GM12878 (cell line): ENCODE measurements around the gene FGF12. TPM values are rescaled to one million over a fixed set of nuclear protein-coding genes. Genes with fewer than 3 reads are reported as not detected.

Source experiments
- ATAC-seq: fragments of 200-7000 bp; cut with Tn5 transposase; 3 replicates; pipeline ENCODE4 v1.9.1; 2020; ENCODE audit warnings: mild to moderate bottlenecking, moderate library complexity
- BruUV-seq: library from RNA; stranded (reverse); fragments of 400-500 nt; replicated peaks from 2 replicates; lab custom pipeline; 2021; lab: Mats Ljungman, UMichigan
- CTCF ChIA-PET: fragments of 300-600 bp; sonication (Branson Sonifier 250); formaldehyde crosslinking; extraction: SDS; loops from one replicate; lab custom pipeline; 2021; ENCODE audit warnings: inconsistent platforms; lab: Yijun Ruan, JAX
- POLR2A ChIA-PET: fragments of 350-600 bp; formaldehyde crosslinking; extraction: SDS; loops from one replicate; lab custom pipeline; 2021; ENCODE audit warnings: inconsistent platforms; lab: Charles Lee
- RAD21 ChIA-PET: fragments of 300-600 bp; sonication (Branson Sonifier 250); formaldehyde crosslinking; loops from one replicate; lab custom pipeline; 2023; ENCODE audit warnings: antibody characterized with exemption; ENCODE audit not compliant: unreplicated experiment; lab: Charles Lee
- SMC1A ChIA-PET: fragments of 300-600 bp; sonication (Branson Sonifier 250); formaldehyde crosslinking; loops from one replicate; lab custom pipeline; 2023; ENCODE audit not compliant: unreplicated experiment, uncharacterized antibody; lab: Charles Lee
- DNase-seq: peaks from one replicate; pipeline ENCODE4 v3.0.0-alpha.2; 2011; ENCODE audit warnings: low read depth, low spot score
- FAIRE-seq: peaks from 3 replicates; lab custom pipeline; 2011; peaks lifted over from hg19 to GRCh38; lab: Jason Lieb, UNC
- H2AFZ ChIP-seq: 2 replicates; pipeline ENCODE4 v1.6.0; 2011; ENCODE audit warnings: low read depth, low read length, control low read depth; ENCODE audit not compliant: control insufficient read depth
- H3K27ac ChIP-seq: 2 replicates; pipeline ENCODE4 v1.5.1; 2011; ENCODE audit warnings: control low read depth; ENCODE audit not compliant: control insufficient read depth, insufficient read depth
- H3K27me3 ChIP-seq, 2 experiments: replicated peaks in 1 of 2; 2 replicates each; pipeline versions ENCODE4 v1.6.0 to v1.6.1; 2011; ENCODE audit warnings: low read length in 1 of 2; ENCODE audit not compliant: control insufficient read depth in 2 of 2, insufficient read depth in 2 of 2
- H3K36me3 ChIP-seq, 2 experiments: 2 replicates each; pipeline ENCODE4 v1.5.1; 2011; ENCODE audit warnings: low read length in 1 of 2; ENCODE audit not compliant: control insufficient read depth in 2 of 2, insufficient read depth in 2 of 2
- H3K4me1 ChIP-seq: 2 replicates; pipeline ENCODE4 v1.6.1; 2011; ENCODE audit warnings: mild to moderate bottlenecking, low read length, moderate library complexity, mixed read lengths; ENCODE audit not compliant: control insufficient read depth, insufficient read depth
- H3K4me2 ChIP-seq: 2 replicates; pipeline ENCODE4 v1.6.0; 2011; ENCODE audit warnings: control low read depth; ENCODE audit not compliant: control insufficient read depth, insufficient read depth
- H3K4me3 ChIP-seq: fragments of 200-600 bp; sonication (generic); 2 replicates; pipeline ENCODE4 v1.5.1; 2016
- H3K79me2 ChIP-seq: 2 replicates; pipeline ENCODE4 v1.6.0; 2011; ENCODE audit warnings: low read length; ENCODE audit not compliant: control insufficient read depth, insufficient read depth
- H3K9ac ChIP-seq: 2 replicates; pipeline ENCODE4 v1.8.0; 2011; ENCODE audit warnings: low read length, control low read depth, mixed read lengths; ENCODE audit not compliant: control insufficient read depth, insufficient read depth
- H3K9me3 ChIP-seq: replicated peaks from 3 replicates; pipeline ENCODE4 v1.5.1; 2011; ENCODE audit warnings: mild to moderate bottlenecking, low read length; ENCODE audit not compliant: control insufficient read depth, insufficient read depth
- H4K20me1 ChIP-seq: 2 replicates; pipeline ENCODE4 v1.6.0; 2011; ENCODE audit not compliant: control insufficient read depth, insufficient read depth
- ATF7 ChIP-seq: fragments of 450-650 bp; IDR thresholded peaks from 2 replicates; pipeline ENCODE4 v1.6.1; 2016; ENCODE audit warnings: low read depth, mild to moderate bottlenecking
- BCL3 ChIP-seq: IDR thresholded peaks from 2 replicates; pipeline ENCODE4 v1.6.1; 2011; ENCODE audit warnings: borderline replicate concordance, low read depth, mild to moderate bottlenecking, moderate library complexity, low read length; ENCODE audit not compliant: insufficient read depth, poor library complexity, severe bottlenecking
- CHD1 ChIP-seq: IDR thresholded peaks from 2 replicates; pipeline ENCODE4 v1.6.1; 2012; ENCODE audit warnings: low read depth, low read length, improper control_type of control experiment
- FOS ChIP-seq: IDR thresholded peaks from 3 replicates; pipeline ENCODE4 v1.6.1; 2011; ENCODE audit warnings: borderline replicate concordance; ENCODE audit not compliant: insufficient read length; ENCODE audit errors: extremely low read depth
- FOXK2 ChIP-seq: fragments of 450-650 bp; IDR thresholded peaks from 2 replicates; pipeline ENCODE4 v1.6.1; 2017; ENCODE audit warnings: mild to moderate bottlenecking, moderate library complexity
- GATAD2B ChIP-seq: fragments of 450-650 bp; conservative IDR thresholded peaks from 2 replicates; pipeline ENCODE4 v1.6.1; 2017; ENCODE audit warnings: low read depth, mild to moderate bottlenecking, moderate library complexity
- HCFC1 ChIP-seq: fragments of 150-350 bp; IDR thresholded peaks from 2 replicates; pipeline ENCODE4 v1.6.1; 2014; ENCODE audit warnings: low read length
- HDAC6 ChIP-seq: fragments of 200-600 bp; sonication (generic); IDR thresholded peaks from one replicate; pipeline ENCODE4 v1.8.0; 2017; ENCODE audit warnings: antibody characterized with exemption; ENCODE audit not compliant: unreplicated experiment
- RB1 ChIP-seq: fragments of 450-650 bp; formaldehyde crosslinking; IDR thresholded peaks from 2 replicates; pipeline ENCODE4 v1.6.1; 2017; ENCODE audit warnings: mild to moderate bottlenecking, borderline replicate concordance
- SIX5 ChIP-seq: IDR thresholded peaks from 2 replicates; pipeline ENCODE4 v1.6.1; 2011; ENCODE audit warnings: mild to moderate bottlenecking, low read depth, low read length, moderate library complexity; ENCODE audit not compliant: severe bottlenecking
- SP1 ChIP-seq: IDR thresholded peaks from one replicate; pipeline ENCODE4 v1.6.1; 2011; ENCODE audit warnings: low read depth, low read length
- TBL1XR1 ChIP-seq: IDR thresholded peaks from 2 replicates; pipeline ENCODE4 v1.6.1; 2012; ENCODE audit warnings: low read depth, low read length, improper control_type of control experiment
- ZBTB33 ChIP-seq: fragments of 450-650 bp; IDR thresholded peaks from 2 replicates; pipeline ENCODE4 v1.6.1; 2017; ENCODE audit warnings: mild to moderate bottlenecking
- WGBS: methylation state at CpG from one replicate; pipeline ENCODE4 v1.1.6; 2016; ENCODE audit warnings: low lambda C conversion rate; ENCODE audit not compliant: insufficient replicate concordance, insufficient coverage; ENCODE audit errors: missing lambda C conversion rate; 5-methylcytosine and 5-hydroxymethylcytosine counted together
- in situ Hi-C: fragments of 300-500 bp; cut with MboI; formaldehyde crosslinking; loops from 9 replicates; pipeline ENCODE4 v1.14.3; 2018; ENCODE audit warnings: mixed read lengths
- intact Hi-C: fragments of 100-400 bp; cut with micrococcal nuclease; formaldehyde crosslinking; loops from one replicate; pipeline ENCODE4 v1.14.2; 2022; ENCODE audit not compliant: unreplicated experiment
- polyA plus RNA-seq, 11 experiments: library from polyadenylated mRNA; depleted of rRNA in 4 of 11; unstranded in 6 of 11; stranded (reverse) in 5 of 11; fragments of >200 nt; fragmentation: Nextera tagmentation in 4 of 11; fragmentation: Illumina TruSeq in 1 of 11; extraction: Ambion mirVana in 4 of 11; extraction: Trizol in 1 of 11; gene quantifications; 1 replicate in 1 of 11; 2 replicates in 10 of 11; pipeline versions ENCODE4 v1.2.1 to v1.2.3, GENCODE V29; 2011 to 2016; ENCODE audit warnings: inconsistent platforms in 2 of 11, missing spikeins in 2 of 11, low read depth in 1 of 11
- total RNA-seq, 4 experiments: library from RNA; depleted of rRNA in 3 of 4; stranded (reverse); fragments of >200 nt in 3 of 4; fragmentation: Illumina TruSeq in 1 of 4; extraction: Trizol in 1 of 4; gene quantifications; 2 replicates each; pipeline versions ENCODE4 v1.2.1 to v1.2.3, GENCODE V29; 2013 to 2021
- TF ChIP-seq, protein P1 (sequence below): fragments of 450-650 bp; IDR thresholded peaks from 2 replicates; pipeline ENCODE4 v1.6.1; 2018; ENCODE audit warnings: borderline replicate concordance, mild to moderate bottlenecking; ENCODE audit not compliant: partially characterized antibody

The FGF12 gene
- total and polyA plus RNA-seq, 10 of the 15 experiments (the other 5 are each of a cell fraction or from before 2014, with no cell fraction given): 0.03 to 0.43 (median 0.13) TPM; not detected in 7

GRCh38 chr3:192122832-192123594 lies 604.3 kb downstream of the FGF12 start:
- Histone ChIP-seq H3K27ac (peak overlapping the region; percentile 61), H3K4me2 (peak overlapping the region; percentile 85), H3K9me3 (no peaks in the 10 kb centered on the region), H3K4me1 (peaks cover 8% of the 10 kb centered on the region), H4K20me1 (no peaks in the 10 kb centered on the region), H3K36me3 (no peaks in the 10 kb centered on the region), H3K27me3 (no peaks in the 10 kb centered on the region), H3K4me3 (peak overlapping the region; percentile 30; the same call in 1 of the 2 replicates), H3K79me2 (no peaks in the 10 kb centered on the region), H3K9ac (peak overlapping the region; percentile 29; the same call in 1 of the 2 replicates), H2AFZ (peak overlapping the region; percentile 22)
- CTCF ChIA-PET: interaction anchor here (0.7 to 1.7 kb wide), 3 partner anchors 8 to 142 kb away, joined by 3 to 4 read pairs (median 3); no protein-coding TSS in a partner anchor
- ATAC-seq: peak; percentile 90
- intact Hi-C loops: loop anchor here (5.0 to 10.0 kb wide), 2 partner anchors 81 to 708 kb away; no protein-coding TSS in a partner anchor
- in situ Hi-C loops: no loop called here
- WGBS: 4% methylated on average over 13 of the region's 13 CpGs
- no TSS peak for BruUV-seq
- peak; percentile 72 for FAIRE-seq
- RAD21 ChIA-PET: interaction anchor here (0.6 to 1.4 kb wide), 6 partner anchors 9 to 41 kb away, joined by 3 to 4 read pairs (median 4); no protein-coding TSS in a partner anchor
- peak; percentile 53 for DNase-seq
- POLR2A ChIA-PET: no interaction called here
- SMC1A ChIA-PET: interaction anchor here (0.7 to 2.4 kb wide), 10 partner anchors 19 to 765 kb away, joined by 3 to 8 read pairs (median 4); no protein-coding TSS in a partner anchor
- TF ChIP-seq, protein P1, sequence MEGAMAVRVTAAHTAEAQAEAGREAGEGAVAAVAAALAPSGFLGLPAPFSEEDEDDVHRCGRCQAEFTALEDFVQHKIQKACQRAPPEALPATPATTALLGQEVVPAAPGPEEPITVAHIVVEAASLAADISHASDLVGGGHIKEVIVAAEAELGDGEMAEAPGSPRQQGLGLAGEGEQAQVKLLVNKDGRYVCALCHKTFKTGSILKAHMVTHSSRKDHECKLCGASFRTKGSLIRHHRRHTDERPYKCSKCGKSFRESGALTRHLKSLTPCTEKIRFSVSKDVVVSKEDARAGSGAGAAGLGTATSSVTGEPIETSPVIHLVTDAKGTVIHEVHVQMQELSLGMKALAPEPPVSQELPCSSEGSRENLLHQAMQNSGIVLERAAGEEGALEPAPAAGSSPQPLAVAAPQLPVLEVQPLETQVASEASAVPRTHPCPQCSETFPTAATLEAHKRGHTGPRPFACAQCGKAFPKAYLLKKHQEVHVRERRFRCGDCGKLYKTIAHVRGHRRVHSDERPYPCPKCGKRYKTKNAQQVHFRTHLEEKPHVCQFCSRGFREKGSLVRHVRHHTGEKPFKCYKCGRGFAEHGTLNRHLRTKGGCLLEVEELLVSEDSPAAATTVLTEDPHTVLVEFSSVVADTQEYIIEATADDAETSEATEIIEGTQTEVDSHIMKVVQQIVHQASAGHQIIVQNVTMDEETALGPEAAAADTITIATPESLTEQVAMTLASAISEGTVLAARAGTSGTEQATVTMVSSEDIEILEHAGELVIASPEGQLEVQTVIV: no peak
- TF ChIP-seq CHD1 (no peak), FOXK2 (no peak), BCL3 (no peak), SP1 (no peak), ATF7 (no peak), FOS (no peak), GATAD2B (peak; percentile 58; the same call in 1 of the 2 replicates), ZBTB33 (no peak), HDAC6 (no peak), TBL1XR1 (no peak), RB1 (no peak), HCFC1 (no peak), SIX5 (no peak)
